GM18861 (cell line): ENCODE data around the gene PVALEF.

Experiments
- ATAC-seq: cut with Tn5 transposase; IDR thresholded peaks from one replicate; pipeline ENCODE4 v1.9.1; 2021; ENCODE audit not compliant: unreplicated experiment

The PVALEF gene

GRCh38 chr17:81128338-81128737 lies 37.0 kb upstream of the PVALEF start:
- ATAC-seq: no peak

GRCh38 chr17:81128774-81129173 lies 36.5 kb upstream of the PVALEF start:
- ATAC-seq: no peak

DNA sequence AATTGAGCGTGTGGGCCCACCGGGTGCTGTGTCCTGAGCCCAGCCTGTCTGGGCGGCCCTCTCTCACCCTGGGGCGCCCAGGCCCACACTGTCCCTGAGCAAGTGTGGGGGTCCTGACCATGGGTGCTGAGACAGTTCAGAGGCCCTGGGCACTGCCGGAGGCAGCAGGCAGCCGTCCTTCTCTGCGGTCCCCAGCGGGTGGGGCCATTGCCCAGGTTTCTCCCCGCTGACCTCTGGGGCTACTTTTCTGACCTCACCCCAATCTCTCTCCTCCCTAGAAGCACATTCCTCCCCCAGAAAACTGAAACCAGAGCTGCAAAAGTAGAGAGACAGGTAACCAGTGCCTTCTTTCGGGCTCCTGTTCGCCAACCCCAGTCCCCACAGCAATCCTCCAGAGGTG lies 36.0 kb upstream of the PVALEF start:
- no peak for ATAC-seq

DNA sequence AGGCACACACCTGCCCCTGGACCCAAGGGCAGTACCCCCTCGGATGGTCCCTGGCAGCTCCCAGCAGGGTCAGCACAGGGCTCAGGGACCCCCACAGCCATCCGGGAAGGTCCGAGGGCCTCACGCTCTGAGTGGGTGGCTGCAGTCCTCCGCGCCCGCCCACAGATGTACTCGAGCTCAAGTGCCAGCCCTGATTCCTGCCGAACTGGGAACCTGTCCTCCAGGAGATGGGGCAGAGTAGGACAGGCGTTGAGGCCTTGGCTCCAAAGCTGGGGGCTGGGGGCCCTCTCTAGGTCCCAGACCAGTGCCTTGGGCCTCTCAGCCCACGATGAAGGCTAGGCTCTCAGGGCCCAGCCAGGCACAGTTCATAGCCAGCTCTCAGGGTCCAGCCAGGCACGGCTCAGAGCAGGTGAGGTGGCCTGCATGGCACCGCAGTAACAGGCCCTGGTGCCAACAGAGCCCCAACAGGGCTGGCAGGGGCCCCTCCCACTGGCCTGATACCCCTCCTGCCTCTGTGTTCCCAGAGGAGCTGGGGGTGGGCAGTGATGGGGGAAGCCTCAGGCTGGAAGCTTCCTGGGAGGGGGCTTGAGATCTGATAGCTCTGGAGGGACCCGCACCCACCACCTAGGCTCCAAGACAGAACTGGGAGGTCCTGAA lies 35.5 kb upstream of the PVALEF start:
- no peak for ATAC-seq

- no peak for ATAC-seq
These were observed 34.6 kb upstream of the PVALEF start for GRCh38 chr17:81130385-81131361.

DNA sequence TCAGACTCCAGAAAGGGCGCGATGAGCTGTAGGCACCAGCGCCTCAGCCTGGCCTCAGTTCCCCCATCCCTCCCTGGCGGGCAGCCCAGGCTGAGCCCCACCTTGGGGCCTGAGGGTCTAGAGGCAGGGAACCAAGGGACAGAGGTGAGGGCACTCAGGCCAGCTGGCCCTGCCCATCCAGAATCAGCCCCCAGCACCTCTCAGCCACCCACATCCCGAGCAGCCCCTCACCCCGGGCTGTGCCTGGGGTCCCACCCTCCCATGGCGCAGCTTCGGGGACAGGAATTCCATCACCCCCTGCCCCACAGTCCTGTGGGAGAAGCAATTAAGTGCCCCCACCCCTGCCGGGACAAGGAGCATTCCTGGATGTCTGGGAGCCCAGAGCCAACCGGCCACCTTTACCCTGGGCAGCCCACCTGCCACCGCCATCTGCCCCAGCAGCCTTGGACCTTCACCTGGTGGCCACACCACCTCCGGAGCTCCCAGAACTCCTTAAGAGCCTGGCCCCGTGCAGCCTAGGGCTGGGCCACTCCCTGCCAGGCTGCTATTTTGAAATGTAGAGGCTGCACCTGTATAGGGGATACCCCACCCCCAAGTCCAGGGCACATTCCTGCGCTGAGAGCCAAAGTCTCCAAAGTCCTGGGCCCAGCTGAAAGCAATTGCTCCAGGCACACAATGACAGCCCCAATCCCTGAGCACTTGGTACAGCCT lies 33.7 kb upstream of the PVALEF start:
- ATAC-seq: no peak

DNA sequence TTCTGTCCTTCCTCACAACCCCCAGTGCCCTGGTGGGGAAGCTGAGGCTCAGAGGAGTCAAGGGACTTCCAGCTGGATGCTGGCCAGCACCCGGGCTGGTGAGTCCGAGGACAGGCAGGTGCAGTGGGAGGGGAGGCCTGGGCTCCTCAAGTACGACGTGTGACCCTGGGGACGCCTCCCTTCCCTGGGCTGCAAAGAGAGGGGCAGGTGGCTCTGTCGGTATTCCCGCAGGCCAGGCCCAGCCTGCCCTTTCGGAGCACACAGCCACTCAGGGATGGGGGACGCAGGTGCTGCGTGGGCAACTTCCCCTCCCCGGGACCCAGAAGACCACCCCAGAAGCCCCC lies 33.1 kb upstream of the PVALEF start:
- ATAC-seq: no peak

DNA sequence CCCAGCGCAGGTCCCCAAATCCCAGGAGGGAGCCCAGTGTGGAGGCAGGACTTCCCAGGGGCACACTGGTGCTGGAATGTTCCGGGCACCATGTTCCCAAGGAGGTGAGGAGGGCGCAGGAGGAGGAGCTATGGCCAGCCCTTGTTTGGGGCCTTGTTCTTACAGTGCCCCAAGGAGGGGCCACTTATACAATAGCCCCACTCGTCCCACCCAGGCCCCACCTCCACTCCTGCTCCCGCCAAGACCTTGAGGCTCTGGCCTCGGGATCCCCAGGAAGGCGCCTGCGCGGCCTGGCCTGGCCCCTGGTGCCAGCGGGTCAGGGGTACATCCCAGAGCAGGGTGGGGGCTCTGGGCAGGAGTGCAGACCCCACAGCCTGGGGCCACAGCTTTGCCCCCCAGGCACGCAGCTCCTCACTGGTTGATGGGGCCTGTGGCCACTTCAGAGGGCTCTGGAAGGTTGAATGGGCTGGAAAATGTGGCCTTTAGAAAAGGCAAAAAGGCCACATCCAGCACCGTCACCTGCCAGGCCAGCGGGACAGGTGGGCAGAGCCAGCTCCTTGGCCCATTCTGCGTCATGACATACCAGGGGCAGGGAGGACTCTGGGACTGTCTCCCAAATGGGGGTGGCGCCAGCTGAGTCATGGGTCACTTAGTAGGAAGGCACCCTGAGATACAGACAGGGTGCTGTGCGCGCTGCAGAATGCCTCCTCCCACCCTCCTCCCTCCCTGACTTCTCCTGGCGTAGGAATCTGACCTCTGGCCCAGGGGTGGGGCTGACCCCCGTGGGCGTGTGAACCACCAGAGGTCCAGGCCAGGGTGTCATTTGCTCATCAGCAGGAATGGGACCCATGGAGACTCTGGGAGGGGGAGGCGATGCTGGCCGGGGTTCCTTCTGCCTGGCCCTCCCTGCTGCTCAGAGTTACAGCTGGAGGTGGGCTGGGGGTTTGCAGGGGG lies 32.3 kb upstream of the PVALEF start:
- no peak for ATAC-seq

- no peak for ATAC-seq
These were observed 31.1 kb upstream of the PVALEF start for GRCh38 chr17:81134064-81134781.

DNA sequence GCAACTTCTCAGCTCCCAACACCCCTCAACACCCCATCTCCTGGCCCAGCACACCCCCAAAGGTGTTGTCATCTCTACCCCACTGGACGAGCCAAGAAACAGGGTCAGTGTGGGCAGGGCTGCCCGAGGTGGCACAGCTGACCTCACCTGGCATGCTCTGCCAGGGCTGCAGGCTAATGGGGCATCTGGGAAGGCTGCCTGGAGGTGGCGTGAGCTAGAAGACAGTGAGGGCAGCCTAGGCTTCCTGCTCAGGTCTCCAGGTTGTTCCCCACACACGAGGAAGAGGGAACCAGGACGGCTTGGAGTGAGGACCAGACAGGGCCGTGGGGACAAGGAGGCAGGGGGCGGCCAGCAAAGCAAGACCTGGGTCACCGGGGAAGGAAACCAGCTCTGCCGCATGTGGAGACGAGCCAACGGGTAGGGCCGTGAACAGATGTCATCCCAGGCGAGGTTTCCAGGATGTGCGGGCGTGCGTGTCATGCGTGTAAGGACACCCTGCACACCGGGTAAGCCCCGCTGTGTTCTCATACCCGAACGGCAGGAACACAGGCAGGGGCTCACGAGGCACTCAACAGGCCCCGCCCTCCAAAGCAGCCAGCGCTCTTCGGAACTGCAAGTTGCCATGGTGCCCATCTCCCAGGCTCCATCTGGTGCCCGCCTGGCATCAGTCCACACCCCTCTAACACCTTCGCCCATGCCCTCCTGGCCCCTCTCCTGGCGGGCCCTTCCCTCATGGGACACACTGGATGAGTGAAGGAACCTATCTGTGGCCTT lies 29.6 kb upstream of the PVALEF start:
- no peak for ATAC-seq

DNA sequence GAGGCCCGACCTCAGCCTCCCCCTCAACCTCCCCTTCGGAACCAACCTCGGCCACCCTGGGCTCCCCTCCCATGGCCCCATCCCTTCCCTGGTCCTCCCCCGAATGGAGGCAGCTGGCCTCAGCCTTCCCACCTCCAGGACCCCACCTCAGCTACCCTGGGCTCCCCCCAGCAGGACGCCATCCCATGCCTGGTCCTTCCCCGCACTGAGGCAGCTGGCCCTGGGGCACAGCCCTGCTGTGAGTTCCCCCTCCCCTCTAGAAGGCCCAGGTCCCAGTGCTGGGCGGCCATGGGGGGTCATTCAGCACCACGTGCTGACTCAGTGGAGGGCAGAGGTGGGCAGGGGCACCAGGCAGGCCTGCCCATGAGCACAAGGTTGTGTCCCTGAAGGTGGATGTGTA lies 28.9 kb upstream of the PVALEF start:
- no peak for ATAC-seq

DNA sequence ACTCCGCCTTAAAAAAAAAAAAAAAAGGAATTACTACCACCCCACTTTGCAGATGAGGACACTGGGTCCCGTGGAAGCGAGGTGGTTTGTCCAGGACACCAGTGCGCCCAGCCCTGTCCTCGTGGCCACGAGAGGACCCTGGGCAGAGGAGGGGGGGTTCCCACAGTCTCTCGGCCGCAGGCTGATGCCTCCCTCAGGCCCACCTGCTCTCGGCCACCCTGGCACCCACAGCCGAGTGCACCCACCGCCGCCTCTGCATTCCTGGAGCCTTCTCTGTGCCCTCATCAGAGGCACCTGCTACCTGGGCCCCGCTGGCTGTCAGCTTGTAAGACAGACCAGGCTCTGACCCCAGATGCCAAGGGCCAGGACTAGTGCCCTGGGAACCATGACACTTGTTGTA lies 28.1 kb upstream of the PVALEF start:
- ATAC-seq: no peak

DNA sequence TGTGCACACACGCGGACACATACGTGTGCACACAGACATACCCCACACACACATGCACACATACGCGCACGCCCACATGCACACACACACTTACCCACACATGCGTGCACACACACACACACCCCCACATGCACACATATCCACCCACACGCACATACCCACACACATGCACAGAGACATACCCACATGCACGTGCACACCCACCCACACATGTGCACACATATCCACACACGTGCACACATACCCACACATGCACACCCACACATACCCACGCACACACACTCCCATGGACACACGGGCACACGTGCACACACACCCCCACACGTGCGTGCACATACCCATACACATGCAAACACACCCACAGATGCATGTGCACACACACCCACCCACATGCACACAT lies 27.2 kb upstream of the PVALEF start:
- ATAC-seq: no peak

- no peak for ATAC-seq
These were observed 26.8 kb upstream of the PVALEF start for GRCh38 chr17:81138500-81138899.

DNA sequence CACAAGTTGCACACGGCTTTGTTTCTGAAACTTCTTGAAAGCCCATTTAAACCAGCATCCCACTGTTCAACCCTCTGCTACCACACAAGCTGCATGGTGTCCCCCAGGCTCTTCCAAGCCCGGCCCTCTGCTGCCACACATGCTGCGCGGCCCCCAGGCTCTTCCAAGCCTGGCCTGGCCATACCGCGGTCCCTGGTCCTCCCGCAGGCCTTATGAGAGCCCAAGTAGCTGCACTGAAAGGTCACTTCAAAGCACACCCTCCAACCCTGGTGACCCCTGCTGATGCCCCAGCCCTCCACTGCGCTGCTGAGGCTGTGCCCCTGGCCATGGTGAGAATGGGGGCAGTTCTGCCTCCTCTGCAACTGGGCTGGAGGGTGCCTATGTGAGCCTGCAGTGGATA lies 25.9 kb upstream of the PVALEF start:
- ATAC-seq: no peak

DNA sequence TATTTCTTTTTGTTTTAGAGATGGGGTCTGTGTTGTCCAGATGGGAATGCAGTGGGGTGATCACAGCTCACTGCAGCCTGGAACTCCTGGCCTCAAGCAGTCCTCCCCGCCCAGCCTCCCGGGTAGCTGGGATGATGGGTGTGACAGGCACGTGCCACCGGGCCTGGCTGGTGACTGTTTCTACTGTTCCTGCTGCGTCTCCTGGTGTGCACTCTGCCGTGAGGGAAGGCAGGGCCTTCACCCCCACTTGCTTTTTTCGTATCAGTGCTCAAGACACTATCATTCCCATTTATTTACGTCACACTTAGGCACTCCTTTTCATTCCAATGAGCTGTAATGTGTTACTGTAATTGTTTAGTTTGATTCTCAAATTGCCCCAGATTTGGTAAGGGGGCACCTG lies 25.3 kb upstream of the PVALEF start:
- ATAC-seq: no peak

DNA sequence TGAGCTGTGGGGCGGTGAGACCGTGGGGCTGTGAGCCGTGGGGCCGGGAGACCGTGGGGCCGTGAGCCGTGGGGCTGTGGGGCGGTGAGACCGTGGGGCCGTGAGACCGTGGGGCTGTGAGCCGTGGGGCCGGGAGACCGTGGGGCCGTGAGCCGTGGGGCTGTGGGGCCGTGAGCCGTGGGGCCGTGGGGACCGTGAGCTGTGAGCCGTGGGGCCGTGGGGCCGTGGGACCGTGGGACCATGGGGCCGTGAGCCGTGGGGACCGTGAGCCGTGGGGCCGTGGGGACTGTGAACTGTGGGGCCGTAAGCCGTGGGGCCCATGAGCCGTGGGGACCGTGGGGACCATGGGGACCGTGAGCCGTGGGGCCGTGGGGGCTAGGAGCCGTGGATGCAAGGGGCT lies 24.6 kb upstream of the PVALEF start:
- no peak for ATAC-seq

- no peak for ATAC-seq
These were observed 22.8 kb upstream of the PVALEF start for GRCh38 chr17:81142301-81143199.
